HEK293 (cell line): ENCODE results near the gene CDKN3.

Source experiments
- CTCF ChIA-PET: fragments of 350-600 bp; formaldehyde crosslinking; extraction: SDS; loops from one replicate; lab custom pipeline; 2021; ENCODE audit warnings: antibody characterized with exemption; lab: Yijun Ruan, JAX
- POLR2A ChIA-PET: fragments of 300-600 bp; formaldehyde crosslinking; extraction: SDS; loops from one replicate; lab custom pipeline; 2020; ENCODE audit warnings: antibody characterized with exemption, inconsistent platforms; lab: Yijun Ruan, JAX
- H3K27ac ChIP-seq: fragments of 200-500 bp; sonication (Bioruptor generic); 2 replicates; pipeline ENCODE4 v1.5.1; 2014; ENCODE audit warnings: low read depth, low read length, control low read depth, inconsistent platforms; ENCODE audit errors: extremely low read depth
- H3K36me3 ChIP-seq, 2 experiments: fragments of 200-500 bp in 1 of 2; sonication (Bioruptor generic) in 1 of 2; 1 replicate in 1 of 2; 2 replicates in 1 of 2; pipeline ENCODE4 v1.5.1; 2014 to 2017; ENCODE audit warnings: inconsistent platforms in 2 of 2, low read length in 2 of 2; ENCODE audit not compliant: control insufficient read depth in 2 of 2, insufficient read depth in 1 of 2
- H3K4me1 ChIP-seq: fragments of 200-500 bp; sonication (Bioruptor generic); 2 replicates; pipeline ENCODE4 v1.5.1; 2014; ENCODE audit warnings: mild to moderate bottlenecking, low read length, inconsistent platforms; ENCODE audit not compliant: control insufficient read depth, insufficient read depth
- H3K4me3 ChIP-seq: 2 replicates; pipeline ENCODE4 v1.5.1; 2011; ENCODE audit warnings: low read depth, mild to moderate bottlenecking, control low read depth, low read length, moderate library complexity
- H3K9me3 ChIP-seq: fragments of 200-500 bp; sonication (Bioruptor generic); 2 replicates; pipeline ENCODE4 v1.5.1; 2014; ENCODE audit warnings: low read depth, low read length, inconsistent platforms; ENCODE audit not compliant: control insufficient read depth, insufficient read depth
- EGR2 ChIP-seq: fragments of 450-650 bp; formaldehyde crosslinking; IDR thresholded peaks from 2 replicates; pipeline ENCODE4 v1.5.1; 2016; ENCODE audit warnings: low read depth, missing biosample characterization, missing genetic modification characterization
- GLIS1 ChIP-seq: fragments of 450-650 bp; formaldehyde crosslinking; IDR thresholded peaks from 2 replicates; pipeline ENCODE4 v1.5.1; 2016; ENCODE audit warnings: missing biosample characterization, missing genetic modification characterization
- MZF1 ChIP-seq: fragments of 450-650 bp; formaldehyde crosslinking; IDR thresholded peaks from 2 replicates; pipeline ENCODE4 v1.5.1; 2017; ENCODE audit warnings: missing biosample characterization, missing genetic modification characterization, borderline replicate concordance
- PRDM1 ChIP-seq: fragments of 450-650 bp; formaldehyde crosslinking; IDR thresholded peaks from 2 replicates; pipeline ENCODE4; 2016; ENCODE audit warnings: missing biosample characterization, missing genetic modification characterization
- PRDM6 ChIP-seq: fragments of 450-650 bp; formaldehyde crosslinking; IDR thresholded peaks from 2 replicates; pipeline ENCODE4 v1.5.1; 2017; ENCODE audit warnings: missing biosample characterization, missing genetic modification characterization
- SP3 ChIP-seq: fragments of 450-650 bp; formaldehyde crosslinking; IDR thresholded peaks from 2 replicates; pipeline ENCODE4 v1.5.1; 2016; ENCODE audit warnings: missing biosample characterization, missing genetic modification characterization
- SP7 ChIP-seq: fragments of 450-650 bp; formaldehyde crosslinking; IDR thresholded peaks from 2 replicates; pipeline ENCODE4 v1.5.1; 2016; ENCODE audit warnings: missing biosample characterization, missing genetic modification characterization
- ZBTB48 ChIP-seq: fragments of 450-650 bp; formaldehyde crosslinking; IDR thresholded peaks from 2 replicates; pipeline ENCODE4 v1.5.1; 2016; ENCODE audit warnings: missing biosample characterization, missing genetic modification characterization
- ZEB2 ChIP-seq: fragments of 450-650 bp; formaldehyde crosslinking; IDR thresholded peaks from 2 replicates; pipeline ENCODE4 v1.5.1; 2016; ENCODE audit warnings: missing biosample characterization, missing genetic modification characterization
- ZNF266 ChIP-seq: fragments of 450-650 bp; formaldehyde crosslinking; IDR thresholded peaks from 2 replicates; pipeline ENCODE4 v1.5.1; 2016; ENCODE audit warnings: missing biosample characterization, missing genetic modification characterization, low read depth
- ZNF341 ChIP-seq: fragments of 450-650 bp; formaldehyde crosslinking; IDR thresholded peaks from 2 replicates; pipeline ENCODE4; 2016; ENCODE audit warnings: low read depth, missing biosample characterization, missing genetic modification characterization
- ZNF510 ChIP-seq: fragments of 450-650 bp; formaldehyde crosslinking; IDR thresholded peaks from 2 replicates; pipeline ENCODE4 v1.5.1; 2018; ENCODE audit warnings: mild to moderate bottlenecking, missing genetic modification characterization, missing biosample characterization; ENCODE audit not compliant: insufficient replicate concordance
- ZNF600 ChIP-seq: fragments of 450-650 bp; formaldehyde crosslinking; IDR thresholded peaks from 2 replicates; pipeline ENCODE4 v1.5.1; 2016; ENCODE audit warnings: missing biosample characterization, missing genetic modification characterization
- TF ChIP-seq, protein P1 (sequence below): fragments of 450-650 bp; formaldehyde crosslinking; IDR thresholded peaks from 2 replicates; pipeline ENCODE4 v1.5.1; 2016; ENCODE audit warnings: missing biosample characterization, missing genetic modification characterization
- TF ChIP-seq, protein P2 (sequence below): fragments of 450-650 bp; formaldehyde crosslinking; IDR thresholded peaks from 2 replicates; pipeline ENCODE4 v1.5.1; 2017; ENCODE audit warnings: missing biosample characterization, mild to moderate bottlenecking, missing genetic modification characterization, moderate library complexity
- TF ChIP-seq, protein P3 (sequence below): fragments of 450-650 bp; formaldehyde crosslinking; IDR thresholded peaks from 2 replicates; pipeline ENCODE4 v1.5.1; 2017; ENCODE audit warnings: missing biosample characterization, missing genetic modification characterization
- TF ChIP-seq, protein P4 (sequence below): fragments of 450-650 bp; formaldehyde crosslinking; IDR thresholded peaks from 2 replicates; pipeline ENCODE4 v1.5.1; 2016; ENCODE audit warnings: missing biosample characterization, missing genetic modification characterization, low read depth

CDKN3 gene

DNA sequence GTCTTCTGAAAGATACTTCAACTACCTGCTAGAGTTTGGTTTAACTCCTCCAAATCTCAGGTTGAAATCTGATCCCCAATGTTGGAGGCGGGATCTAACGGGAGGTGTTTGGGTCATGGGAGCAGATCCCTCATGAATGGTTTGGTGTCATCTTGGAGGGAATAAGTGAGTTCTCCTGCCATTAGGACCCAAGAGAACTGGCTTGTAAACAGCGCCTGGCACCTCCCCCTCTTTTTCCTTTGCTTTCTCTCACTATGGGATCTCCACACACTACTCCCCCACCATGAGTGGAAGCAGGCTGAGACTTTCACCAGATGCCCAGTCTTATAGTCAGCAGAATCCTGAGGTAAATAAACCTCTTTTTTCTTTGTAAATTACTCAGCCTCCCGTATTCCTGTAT lies 41.9 kb downstream of the CDKN3 start:
- Histone ChIP-seq H3K27ac (no peak overlapping the region), H3K4me3 (no peak overlapping the region), H3K36me3 (peaks cover 0 to 8% of the 10 kb centered on the region in 2 experiments; a peak in 1 of 3 replicates), H3K9me3 (no peaks in the 10 kb centered on the region), H3K4me1 (peaks cover 30% of the 10 kb centered on the region)
- ChIA-PET CTCF (interaction anchor here (0.6 kb wide), 1 partner anchor 334 kb away, joined by 3 read pairs; no protein-coding TSS in a partner anchor), POLR2A (no interaction called here)
- TF ChIP-seq ZNF341 (tag by site-specific recombination) (0 out of 2 replicates have a peak, but pooled peaks have one; percentile 51), SP3 (tag by site-specific recombination) (peak; percentile 32; the same call in 1 of the 2 replicates), SP7 (tag by site-specific recombination) (peak; percentile 35; the same call in 1 of the 2 replicates), MZF1 (tag by site-specific recombination) (peak; percentile 97), ZEB2 (0 out of 2 replicates have a peak, but pooled peaks have one; percentile 16), ZBTB48 (tag by site-specific recombination) (no peak), ZNF266 (tag by site-specific recombination) (no peak), GLIS1 (tag by site-specific recombination) (peak; percentile 31; the same call in 1 of the 2 replicates), ZNF600 (tag by site-specific recombination) (peak; percentile 24; the same call in 1 of the 2 replicates), PRDM6 (tag by site-specific recombination) (peak; percentile 28; the same call in 1 of the 2 replicates), ZNF510 (tag by site-specific recombination) (no peak), PRDM1 (tag by site-specific recombination) (peak; percentile 69), EGR2 (tag by site-specific recombination) (peak; percentile 7; the same call in 1 of the 2 replicates)
- TF ChIP-seq, protein P1, sequence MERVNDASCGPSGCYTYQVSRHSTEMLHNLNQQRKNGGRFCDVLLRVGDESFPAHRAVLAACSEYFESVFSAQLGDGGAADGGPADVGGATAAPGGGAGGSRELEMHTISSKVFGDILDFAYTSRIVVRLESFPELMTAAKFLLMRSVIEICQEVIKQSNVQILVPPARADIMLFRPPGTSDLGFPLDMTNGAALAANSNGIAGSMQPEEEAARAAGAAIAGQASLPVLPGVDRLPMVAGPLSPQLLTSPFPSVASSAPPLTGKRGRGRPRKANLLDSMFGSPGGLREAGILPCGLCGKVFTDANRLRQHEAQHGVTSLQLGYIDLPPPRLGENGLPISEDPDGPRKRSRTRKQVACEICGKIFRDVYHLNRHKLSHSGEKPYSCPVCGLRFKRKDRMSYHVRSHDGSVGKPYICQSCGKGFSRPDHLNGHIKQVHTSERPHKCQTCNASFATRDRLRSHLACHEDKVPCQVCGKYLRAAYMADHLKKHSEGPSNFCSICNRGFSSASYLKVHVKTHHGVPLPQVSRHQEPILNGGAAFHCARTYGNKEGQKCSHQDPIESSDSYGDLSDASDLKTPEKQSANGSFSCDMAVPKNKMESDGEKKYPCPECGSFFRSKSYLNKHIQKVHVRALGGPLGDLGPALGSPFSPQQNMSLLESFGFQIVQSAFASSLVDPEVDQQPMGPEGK: peak; percentile 43; the same call in 1 of the 2 replicates
- TF ChIP-seq, protein P2, sequence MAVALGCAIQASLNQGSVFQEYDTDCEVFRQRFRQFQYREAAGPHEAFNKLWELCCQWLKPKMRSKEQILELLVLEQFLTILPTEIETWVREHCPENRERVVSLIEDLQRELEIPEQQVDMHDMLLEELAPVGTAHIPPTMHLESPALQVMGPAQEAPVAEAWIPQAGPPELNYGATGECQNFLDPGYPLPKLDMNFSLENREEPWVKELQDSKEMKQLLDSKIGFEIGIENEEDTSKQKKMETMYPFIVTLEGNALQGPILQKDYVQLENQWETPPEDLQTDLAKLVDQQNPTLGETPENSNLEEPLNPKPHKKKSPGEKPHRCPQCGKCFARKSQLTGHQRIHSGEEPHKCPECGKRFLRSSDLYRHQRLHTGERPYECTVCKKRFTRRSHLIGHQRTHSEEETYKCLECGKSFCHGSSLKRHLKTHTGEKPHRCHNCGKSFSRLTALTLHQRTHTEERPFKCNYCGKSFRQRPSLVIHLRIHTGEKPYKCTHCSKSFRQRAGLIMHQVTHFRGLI (tag by site-specific recombination): no peak
- TF ChIP-seq, protein P3, sequence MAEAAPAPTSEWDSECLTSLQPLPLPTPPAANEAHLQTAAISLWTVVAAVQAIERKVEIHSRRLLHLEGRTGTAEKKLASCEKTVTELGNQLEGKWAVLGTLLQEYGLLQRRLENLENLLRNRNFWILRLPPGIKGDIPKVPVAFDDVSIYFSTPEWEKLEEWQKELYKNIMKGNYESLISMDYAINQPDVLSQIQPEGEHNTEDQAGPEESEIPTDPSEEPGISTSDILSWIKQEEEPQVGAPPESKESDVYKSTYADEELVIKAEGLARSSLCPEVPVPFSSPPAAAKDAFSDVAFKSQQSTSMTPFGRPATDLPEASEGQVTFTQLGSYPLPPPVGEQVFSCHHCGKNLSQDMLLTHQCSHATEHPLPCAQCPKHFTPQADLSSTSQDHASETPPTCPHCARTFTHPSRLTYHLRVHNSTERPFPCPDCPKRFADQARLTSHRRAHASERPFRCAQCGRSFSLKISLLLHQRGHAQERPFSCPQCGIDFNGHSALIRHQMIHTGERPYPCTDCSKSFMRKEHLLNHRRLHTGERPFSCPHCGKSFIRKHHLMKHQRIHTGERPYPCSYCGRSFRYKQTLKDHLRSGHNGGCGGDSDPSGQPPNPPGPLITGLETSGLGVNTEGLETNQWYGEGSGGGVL (tag by site-specific recombination): peak; percentile 36; the same call in 1 of the 2 replicates
- TF ChIP-seq, protein P4, sequence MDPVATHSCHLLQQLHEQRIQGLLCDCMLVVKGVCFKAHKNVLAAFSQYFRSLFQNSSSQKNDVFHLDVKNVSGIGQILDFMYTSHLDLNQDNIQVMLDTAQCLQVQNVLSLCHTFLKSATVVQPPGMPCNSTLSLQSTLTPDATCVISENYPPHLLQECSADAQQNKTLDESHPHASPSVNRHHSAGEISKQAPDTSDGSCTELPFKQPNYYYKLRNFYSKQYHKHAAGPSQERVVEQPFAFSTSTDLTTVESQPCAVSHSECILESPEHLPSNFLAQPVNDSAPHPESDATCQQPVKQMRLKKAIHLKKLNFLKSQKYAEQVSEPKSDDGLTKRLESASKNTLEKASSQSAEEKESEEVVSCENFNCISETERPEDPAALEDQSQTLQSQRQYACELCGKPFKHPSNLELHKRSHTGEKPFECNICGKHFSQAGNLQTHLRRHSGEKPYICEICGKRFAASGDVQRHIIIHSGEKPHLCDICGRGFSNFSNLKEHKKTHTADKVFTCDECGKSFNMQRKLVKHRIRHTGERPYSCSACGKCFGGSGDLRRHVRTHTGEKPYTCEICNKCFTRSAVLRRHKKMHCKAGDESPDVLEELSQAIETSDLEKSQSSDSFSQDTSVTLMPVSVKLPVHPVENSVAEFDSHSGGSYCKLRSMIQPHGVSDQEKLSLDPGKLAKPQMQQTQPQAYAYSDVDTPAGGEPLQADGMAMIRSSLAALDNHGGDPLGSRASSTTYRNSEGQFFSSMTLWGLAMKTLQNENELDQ (tag by site-specific recombination): no peak
- TF ChIP-seq, all 188 proteins: peak for 12
